ENCODE measurements around the gene SNAPIN. TPM values are rescaled to one million over a fixed set of nuclear protein-coding genes. Genes with fewer than 3 reads are reported as not detected.

Gene SNAPIN
- total RNA-seq, 1 experiment from 2014 or later: 39.1 TPM

GRCh38 chr1:153711026-153711425 lies 52.5 kb downstream of the SNAPIN start:
- intact Hi-C loops (cut with micrococcal nuclease): no loop called here

More at GRCh38 chr1:153711026-153711425, 52.5 kb downstream of the SNAPIN start:
- POLR2A ChIA-PET: no interaction called here
- H3K9ac ChIP-seq (ENCODE audit: low read length): no peak overlapping the region
- CTCF ChIA-PET: no interaction called here
- DNase-seq (ENCODE audit: low read depth, low spot score) (no peak), ATAC-seq (no peak)
- RAD21 ChIA-PET (ENCODE audit: low non-redundant PET in 1 of 2, low total read pairs in 2 of 2, uncharacterized antibody in 2 of 2, unreplicated experiment in 2 of 2): no interaction called here
- no TSS peak for BruUV-seq (replicated peaks)
- H3K4me1 ChIP-seq (ENCODE audit: control insufficient read depth in 1 of 2, insufficient read depth in 2 of 2, low read length in 2 of 2): peaks cover 18 to 20% of the 10 kb centered on the region in 2 experiments
- H3K4me2 ChIP-seq (ENCODE audit: low read length): no peak overlapping the region
- TF ChIP-seq SP1 (IDR thresholded peaks at IDR 0.05; ENCODE audit: low read depth): no peak
- no peak for TF ChIP-seq POLR2AphosphoS5 (IDR thresholded peaks at IDR 0.05; ENCODE audit: low read depth, low read length)
- TF ChIP-seq CTCF (IDR thresholded peaks at IDR 0.05 in 2 of 3, conservative IDR thresholded peaks at IDR 0.05 in 1 of 3; ENCODE audit: borderline replicate concordance in 1 of 3, insufficient read depth in 1 of 3, low read depth in 2 of 3, low read length in 2 of 3): no peak
- no peaks in the 10 kb centered on the region for H3K79me2 ChIP-seq (ENCODE audit: insufficient read depth, low read length)
- H2AFZ ChIP-seq (ENCODE audit: low read depth, low read length, poor library complexity, severe bottlenecking): no peak overlapping the region
- no peaks in the 10 kb centered on the region for H3K9me2 ChIP-seq (ENCODE audit: insufficient read depth)
- H3K27me3 ChIP-seq (ENCODE audit: insufficient read depth, low read length): no peaks in the 10 kb centered on the region
- H3K36me3 ChIP-seq (ENCODE audit: control insufficient read depth in 1 of 2, insufficient read depth in 2 of 2, low read length in 2 of 2): no peaks in the 10 kb centered on the region
- no peak overlapping the region for H3K4me3 ChIP-seq (replicated peaks in 1 of 2; ENCODE audit: low read depth in 1 of 2, low read length in 2 of 2)
- no peaks in the 10 kb centered on the region for H4K20me1 ChIP-seq (ENCODE audit: insufficient read depth)
- H3K9me3 ChIP-seq (ENCODE audit: control insufficient read depth in 1 of 2, insufficient read depth in 1 of 2, low read depth in 1 of 2, low read length in 2 of 2): no peaks in the 10 kb centered on the region
- no peak overlapping the region for H3K27ac ChIP-seq (ENCODE audit: low read depth, low read length)

Small RNA genes within 50 kb of the gene (microRNA-seq; reads per million reads assigned to microRNA genes)
- gene MIR8083 (ENCODE audit: borderline number of aligned reads): not detected

Other genes starting within 250 kb of the SNAPIN start
- not detected for gene S100A7A, start 242.2 kb upstream of the SNAPIN start, total RNA-seq (2021; ENCODE audit: unreplicated experiment)
- not detected for gene S100A7, start 198.1 kb upstream of the SNAPIN start, total RNA-seq (2021; ENCODE audit: unreplicated experiment)
- gene S100A6, start 122.7 kb upstream of the SNAPIN start, total RNA-seq (2021; ENCODE audit: unreplicated experiment): 1,633 TPM
- 6.0 TPM for gene S100A5, start 117.8 kb upstream of the SNAPIN start, total RNA-seq (2021; ENCODE audit: unreplicated experiment)
- 384 TPM for gene S100A4, start 112.9 kb upstream of the SNAPIN start, total RNA-seq (2021; ENCODE audit: unreplicated experiment)
- gene S100A3, start 109.4 kb upstream of the SNAPIN start, total RNA-seq (2021; ENCODE audit: unreplicated experiment): 4.2 TPM
- gene S100A2, start 92.9 kb upstream of the SNAPIN start, total RNA-seq (2021; ENCODE audit: unreplicated experiment): 24.8 TPM
- 196 TPM for gene S100A16, start 45.6 kb upstream of the SNAPIN start, total RNA-seq (2021; ENCODE audit: unreplicated experiment)
- 252 TPM for gene S100A14, start 42.4 kb upstream of the SNAPIN start, total RNA-seq (2021; ENCODE audit: unreplicated experiment)
- 143 TPM for gene S100A13, start 31.2 kb upstream of the SNAPIN start, total RNA-seq (2021; ENCODE audit: unreplicated experiment)
- gene S100A1, start 30.3 kb upstream of the SNAPIN start, total RNA-seq (2021; ENCODE audit: unreplicated experiment): 0.30 TPM
- 110 TPM for gene CHTOP, start 24.6 kb upstream of the SNAPIN start, total RNA-seq (2021; ENCODE audit: unreplicated experiment)
- 335 TPM for gene ILF2, start 12.3 kb downstream of the SNAPIN start, total RNA-seq (2021; ENCODE audit: unreplicated experiment)
- gene NPR1, start 20.0 kb downstream of the SNAPIN start, total RNA-seq (2021; ENCODE audit: unreplicated experiment): 0.07 TPM
- 47.6 TPM for gene INTS3, start 69.3 kb downstream of the SNAPIN start, total RNA-seq (2021; ENCODE audit: unreplicated experiment)
- gene SLC27A3, start 116.7 kb downstream of the SNAPIN start, total RNA-seq (2021; ENCODE audit: unreplicated experiment): 14.3 TPM